HG03342 (cell line): ENCODE measurements around the gene FOXO1.

Source experiments
- ATAC-seq: cut with Tn5 transposase; IDR thresholded peaks from one replicate; pipeline ENCODE4 v1.9.1; 2021; ENCODE audit warnings: mild to moderate bottlenecking, moderate library complexity; ENCODE audit not compliant: unreplicated experiment

The FOXO1 gene

GRCh38 chr13:40640202-40640601 lies 26.2 kb downstream of the FOXO1 start:
- ATAC-seq = no peak

- ATAC-seq = no peak
Measured at GRCh38 chr13:40639221-40639681, 27.2 kb downstream of the FOXO1 start.

- no peak for ATAC-seq
Measured at GRCh38 chr13:40637643-40638042, 28.8 kb downstream of the FOXO1 start.

- ATAC-seq = no peak
Measured at GRCh38 chr13:40635315-40635995, 31.0 kb downstream of the FOXO1 start.

- ATAC-seq = no peak
Measured at GRCh38 chr13:40632915-40633314, 33.5 kb downstream of the FOXO1 start.

GRCh38 chr13:40631605-40632004 lies 34.8 kb downstream of the FOXO1 start:
- ATAC-seq = peak; percentile 32

GRCh38 chr13:40629678-40630384 lies 36.6 kb downstream of the FOXO1 start:
- peak; percentile 79 for ATAC-seq

- no peak for ATAC-seq
Measured at GRCh38 chr13:40626977-40627376, 39.5 kb downstream of the FOXO1 start.

GRCh38 chr13:40626561-40626960 lies 39.9 kb downstream of the FOXO1 start:
- ATAC-seq = no peak

GRCh38 chr13:40624986-40625385 lies 41.5 kb downstream of the FOXO1 start:
- ATAC-seq = no peak

GRCh38 chr13:40624383-40624782 lies 42.1 kb downstream of the FOXO1 start:
- no peak for ATAC-seq

GRCh38 chr13:40622761-40623160 lies 43.7 kb downstream of the FOXO1 start:
- ATAC-seq = no peak

GRCh38 chr13:40622246-40622645 lies 44.2 kb downstream of the FOXO1 start:
- ATAC-seq = no peak

- no peak for ATAC-seq
Measured at GRCh38 chr13:40619479-40619814, 47.0 kb downstream of the FOXO1 start.

- ATAC-seq = no peak
Measured at GRCh38 chr13:40618581-40619478, 47.6 kb downstream of the FOXO1 start.

- ATAC-seq = no peak
Measured at GRCh38 chr13:40617801-40618356, 48.6 kb downstream of the FOXO1 start.

- ATAC-seq = no peak
Measured at GRCh38 chr13:40615619-40616018, 50.8 kb downstream of the FOXO1 start.

- ATAC-seq = no peak
Measured at GRCh38 chr13:40613914-40614313, 52.5 kb downstream of the FOXO1 start.

- ATAC-seq = peak; percentile 75
Measured at GRCh38 chr13:40613192-40613818, 53.1 kb downstream of the FOXO1 start.

GRCh38 chr13:40612041-40612440 lies 54.4 kb downstream of the FOXO1 start:
- no peak for ATAC-seq

- ATAC-seq = no peak
Measured at GRCh38 chr13:40611635-40612034, 54.8 kb downstream of the FOXO1 start.
